Measurements from ENCODE around the gene M1AP.

DNA sequence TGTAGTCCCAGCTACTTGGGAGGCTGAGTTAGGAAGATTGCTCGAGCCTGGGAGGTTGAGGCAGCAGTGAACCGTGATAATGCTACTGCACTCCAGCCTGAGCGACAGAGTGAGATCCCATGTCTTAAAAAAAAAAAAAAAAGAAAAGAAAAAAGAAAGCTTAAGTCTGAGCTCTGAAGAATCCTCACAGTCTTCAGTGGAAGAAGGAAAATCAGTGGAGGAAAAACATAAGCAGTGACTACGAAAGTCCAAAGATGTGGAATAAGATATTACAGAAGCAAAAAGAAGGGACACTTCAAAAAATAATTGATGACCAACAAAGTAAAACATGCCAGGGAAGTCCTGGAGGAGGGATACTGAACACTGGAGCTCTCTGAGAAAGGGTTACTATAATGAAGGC is 137.9 kb downstream of the M1AP start:
- TF ChIP-seq, protein P1, sequence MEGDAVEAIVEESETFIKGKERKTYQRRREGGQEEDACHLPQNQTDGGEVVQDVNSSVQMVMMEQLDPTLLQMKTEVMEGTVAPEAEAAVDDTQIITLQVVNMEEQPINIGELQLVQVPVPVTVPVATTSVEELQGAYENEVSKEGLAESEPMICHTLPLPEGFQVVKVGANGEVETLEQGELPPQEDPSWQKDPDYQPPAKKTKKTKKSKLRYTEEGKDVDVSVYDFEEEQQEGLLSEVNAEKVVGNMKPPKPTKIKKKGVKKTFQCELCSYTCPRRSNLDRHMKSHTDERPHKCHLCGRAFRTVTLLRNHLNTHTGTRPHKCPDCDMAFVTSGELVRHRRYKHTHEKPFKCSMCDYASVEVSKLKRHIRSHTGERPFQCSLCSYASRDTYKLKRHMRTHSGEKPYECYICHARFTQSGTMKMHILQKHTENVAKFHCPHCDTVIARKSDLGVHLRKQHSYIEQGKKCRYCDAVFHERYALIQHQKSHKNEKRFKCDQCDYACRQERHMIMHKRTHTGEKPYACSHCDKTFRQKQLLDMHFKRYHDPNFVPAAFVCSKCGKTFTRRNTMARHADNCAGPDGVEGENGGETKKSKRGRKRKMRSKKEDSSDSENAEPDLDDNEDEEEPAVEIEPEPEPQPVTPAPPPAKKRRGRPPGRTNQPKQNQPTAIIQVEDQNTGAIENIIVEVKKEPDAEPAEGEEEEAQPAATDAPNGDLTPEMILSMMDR (IDR thresholded peaks at IDR 0.05): no peak
- TF ChIP-seq POLR2A (IDR thresholded peaks at IDR 0.05): no peak

All from thyroid gland (tissue), 4 donors.